HG03139 (cell line): ENCODE results near the gene SVIL.
"Not testable (repeated sequence)": the region's sequence is repeated elsewhere in the genome, so short reads cannot be mapped to it uniquely, and the experiment has no call there.

ENCODE experiments used
- ATAC-seq: cut with Tn5 transposase; IDR thresholded peaks from one replicate; pipeline ENCODE4 v1.9.1; 2021; ENCODE audit not compliant: unreplicated experiment

SVIL gene

GRCh38 chr10:29492774-29493173, 142.0 kb downstream of the SVIL start:
- ATAC-seq: no peak

- ATAC-seq: no peak
Measured at GRCh38 chr10:29491918-29492317, 142.9 kb downstream of the SVIL start.

GRCh38 chr10:29490781-29491280, 143.9 kb downstream of the SVIL start:
- not testable (repeated sequence) for ATAC-seq

- ATAC-seq: not testable (repeated sequence)
Measured at GRCh38 chr10:29488471-29488870, 146.3 kb downstream of the SVIL start.

- not testable (repeated sequence) for ATAC-seq
Measured at GRCh38 chr10:29487884-29488266, 146.9 kb downstream of the SVIL start.

GRCh38 chr10:29487032-29487883, 147.5 kb downstream of the SVIL start:
- not testable (repeated sequence) for ATAC-seq

- no peak for ATAC-seq
Measured at GRCh38 chr10:29486433-29486832, 148.3 kb downstream of the SVIL start.

- ATAC-seq: not testable (repeated sequence)
Measured at GRCh38 chr10:29484677-29485076, 150.1 kb downstream of the SVIL start.

GRCh38 chr10:29482591-29483431, 152.0 kb downstream of the SVIL start:
- peak; percentile 64 for ATAC-seq

- ATAC-seq: no peak
Measured at GRCh38 chr10:29481906-29482440, 152.8 kb downstream of the SVIL start.

GRCh38 chr10:29479981-29480954, 154.5 kb downstream of the SVIL start:
- ATAC-seq: no peak

GRCh38 chr10:29479081-29479925, 155.5 kb downstream of the SVIL start:
- ATAC-seq: no peak

- no peak for ATAC-seq
Measured at GRCh38 chr10:29473406-29474100, 161.2 kb downstream of the SVIL start.

GRCh38 chr10:29473087-29473356, 161.7 kb downstream of the SVIL start:
- no peak for ATAC-seq

GRCh38 chr10:29472301-29473086, 162.3 kb downstream of the SVIL start:
- ATAC-seq: no peak

GRCh38 chr10:29471544-29471859, 163.3 kb downstream of the SVIL start:
- ATAC-seq: no peak

GRCh38 chr10:29470843-29471543, 163.8 kb downstream of the SVIL start:
- no peak for ATAC-seq

- ATAC-seq: no peak
Measured at GRCh38 chr10:29470355-29470705, 164.4 kb downstream of the SVIL start.
